Lung (tissue), 12 donors: ENCODE data around the gene SSR1. TPM values are rescaled to one million over a fixed set of nuclear protein-coding genes. Genes with fewer than 3 reads are reported as not detected.

Source experiments
- ATAC-seq: fragments of 200-7000 bp; cut with Tn5 transposase; one replicate; pipeline ENCODE4 v1.9.1; 2020; ENCODE audit warnings: moderate number of reproducible peaks; ENCODE audit not compliant: insufficient read depth, low FRiP score
- DNase-seq, 3 donors: peaks; one replicate each; pipeline ENCODE4 v3.0.0-alpha.2; 2013 to 2017
- H3K27ac ChIP-seq, 2 donors: one replicate each; pipeline ENCODE4 v1.5.1; 2013; ENCODE audit warnings: mild to moderate bottlenecking in 2 of 2, moderate library complexity in 2 of 2, control low read depth in 1 of 2, inconsistent platforms in 1 of 2, low read depth in 1 of 2, low read length in 1 of 2
- H3K27me3 ChIP-seq, 3 donors: one replicate each; pipeline ENCODE4 v1.5.1; 2013; ENCODE audit warnings: low read length in 2 of 3; ENCODE audit not compliant: control insufficient read depth in 3 of 3, insufficient read depth in 3 of 3
- H3K36me3 ChIP-seq, 4 donors: one replicate each; pipeline ENCODE4 v1.5.1; 2013; ENCODE audit warnings: low read length in 4 of 4, mild to moderate bottlenecking in 1 of 4, moderate library complexity in 1 of 4; ENCODE audit not compliant: control insufficient read depth in 4 of 4, insufficient read depth in 4 of 4
- H3K4me1 ChIP-seq, 5 donors: one replicate each; pipeline ENCODE4 v1.5.1; 2013; ENCODE audit warnings: low read length in 5 of 5, mild to moderate bottlenecking in 2 of 5, moderate library complexity in 1 of 5; ENCODE audit not compliant: control insufficient read depth in 5 of 5, insufficient read depth in 5 of 5
- H3K4me3 ChIP-seq: one replicate; pipeline ENCODE4 v1.5.1; 2013; ENCODE audit warnings: mild to moderate bottlenecking, control low read depth, moderate library complexity
- H3K9ac ChIP-seq, 2 donors: one replicate each; pipeline ENCODE4 v1.5.1; 2013; ENCODE audit warnings: low read length in 2 of 2, control low read depth in 1 of 2; ENCODE audit not compliant: insufficient read depth in 1 of 2
- H3K9me3 ChIP-seq, 4 donors: one replicate each; pipeline ENCODE4 v1.5.1; 2013; ENCODE audit warnings: low read length in 3 of 4, mild to moderate bottlenecking in 1 of 4, moderate library complexity in 1 of 4; ENCODE audit not compliant: control insufficient read depth in 4 of 4, insufficient read depth in 3 of 4
- CTCF ChIP-seq: IDR thresholded peaks from 2 replicates; pipeline ENCODE4 v1.5.1; 2012; ENCODE audit warnings: mild to moderate bottlenecking; ENCODE audit errors: control extremely low read depth, extremely low read depth
- WGBS, 2 donors: extraction: QIAGEN DNeasy Blood & Tissue Kit; methylation state at CpG; one replicate each; pipeline ENCODE4 v1.1.7; 2013; 5-methylcytosine and 5-hydroxymethylcytosine counted together
- polyA plus RNA-seq, 2 donors: library from polyadenylated mRNA; stranded (reverse); fragments of 200-250 nt; gene quantifications; one replicate each; pipeline ENCODE4 v1.2.1, GENCODE V29; 2013
- total RNA-seq, 2 donors: library from RNA; depleted of rRNA in 1 of 2; stranded (reverse); fragments of >200 nt in 1 of 2; gene quantifications; one replicate each; pipeline ENCODE4 v1.2.1, GENCODE V29; 2014 to 2021
- donor health status: control.
- donor health status: control.
- donor health status: Bipolar disorder and iron deficiency.
- donor health status: healthy.
- donor health status: DM: yes; HTN: yes; CAD: no.

SSR1 gene
- total and polyA plus RNA-seq, 4 donors: 22.4 to 150 (median 90.1) TPM

- no peak overlapping the region for H3K4me3 ChIP-seq
- H3K9ac ChIP-seq: no peak overlapping the region
- peaks cover 7 to 37% (median 23%) of the 10 kb centered on the region in 5 donors for H3K4me1 ChIP-seq
- TF ChIP-seq CTCF: no peak
- H3K36me3 ChIP-seq: peaks cover 10 to 25% (median 23%) of the 10 kb centered on the region in 4 donors
- DNase-seq (no peak), ATAC-seq (no peak)
- WGBS, 2 donors: 86 to 96% methylated on average over 5 of the region's 5 CpGs
- no peaks in the 10 kb centered on the region for H3K27me3 ChIP-seq
- peaks cover 0 to 2% (median 0%) of the 10 kb centered on the region in 4 donors for H3K9me3 ChIP-seq
- peak overlapping the region in 1 of 2 donors; percentile 11 for H3K27ac ChIP-seq
Observed at GRCh38 chr6:7222197-7222596, 90.8 kb downstream of the SSR1 start.

GRCh38 chr6:7219310-7219709 is 93.7 kb downstream of the SSR1 start:
- ATAC-seq (no peak), DNase-seq (no peak)
- Histone ChIP-seq H3K27me3 (no peaks in the 10 kb centered on the region), H3K36me3 (peaks cover 0 to 22% (median 13%) of the 10 kb centered on the region in 4 donors), H3K4me1 (peaks cover 7 to 53% (median 29%) of the 10 kb centered on the region in 5 donors), H3K9me3 (no peaks in the 10 kb centered on the region), H3K4me3 (no peak overlapping the region), H3K9ac (no peak overlapping the region), H3K27ac (peak overlapping the region; percentile 36 to 37)
- WGBS, 2 donors: 69 to 78% methylated on average over 6 of the region's 6 CpGs
- no peak for TF ChIP-seq CTCF

GRCh38 chr6:7218406-7218988 is 94.5 kb downstream of the SSR1 start:
- H3K27me3 ChIP-seq: no peaks in the 10 kb centered on the region
- no peak overlapping the region for H3K27ac ChIP-seq
- no peak overlapping the region for H3K9ac ChIP-seq
- DNase-seq (peak in 2 of 3 donors; percentile 68 to 70), ATAC-seq (no peak)
- no peak for TF ChIP-seq CTCF
- H3K4me1 ChIP-seq: peaks cover 7 to 53% (median 29%) of the 10 kb centered on the region in 5 donors
- no peak overlapping the region for H3K4me3 ChIP-seq
- peaks cover 3 to 28% (median 14%) of the 10 kb centered on the region in 4 donors for H3K36me3 ChIP-seq
- WGBS, 2 donors: 85 to 90% methylated on average over 2 of the region's 2 CpGs
- H3K9me3 ChIP-seq: no peaks in the 10 kb centered on the region

Other genes with a start within 250 kb of the SSR1 start
- 10 to 100 TPM; 50.7 to 54.7 TPM for gene RREB1, start 205.2 kb downstream of the SSR1 start, total RNA-seq
- gene RREB1, start 205.2 kb downstream of the SSR1 start, polyA plus RNA-seq: 10 to 100 TPM in 1 of 2 donors, 1 to 10 TPM in 1; 8.9 to 11.5 TPM
- under 1 TPM in 1 of 2 donors, not detected in 1; 0.15 TPM for gene CAGE1, start 76.5 kb upstream of the SSR1 start, total RNA-seq
- gene CAGE1, start 76.5 kb upstream of the SSR1 start, polyA plus RNA-seq: not detected
- 10 to 100 TPM; 15.0 to 25.4 TPM for gene RIOK1, start 76.6 kb upstream of the SSR1 start, total RNA-seq
- 10 to 100 TPM; 10.2 to 15.2 TPM for gene RIOK1, start 76.6 kb upstream of the SSR1 start, polyA plus RNA-seq
- gene DSP, start 228.5 kb upstream of the SSR1 start, total RNA-seq: 10 to 100 TPM; 30.2 to 73.2 TPM
- 1 to 10 TPM; 2.9 to 8.6 TPM for gene DSP, start 228.5 kb upstream of the SSR1 start, polyA plus RNA-seq